ENCODE measurements around the gene GTF2A1L.

GRCh38 chr2:48589170-48589767, 28.4 kb upstream of the GTF2A1L start:
- no peak for TF ChIP-seq POLR2AphosphoS5 (IDR thresholded peaks at IDR 0.05; ENCODE audit: low read depth)
- peak; percentile 81 to 97 for TF ChIP-seq CTCF (conservative IDR thresholded peaks at IDR 0.05; ENCODE audit: low read depth in 2 of 2)
- TF ChIP-seq STAT1 (IDR thresholded peaks at IDR 0.05; ENCODE audit: unreplicated experiment), result no peak
- TF ChIP-seq EZH2phosphoT487 (IDR thresholded peaks at IDR 0.05; ENCODE audit: unreplicated experiment), result no peak
- no peak for TF ChIP-seq ETS1 (IDR thresholded peaks at IDR 0.05)
- no peak for TF ChIP-seq EZH2 (IDR thresholded peaks at IDR 0.05; ENCODE audit: low read depth, unreplicated experiment)
- no peak for TF ChIP-seq ZNF331 (CRISPR knock-in tag; IDR thresholded peaks at IDR 0.05; ENCODE audit: low read depth)
- TF ChIP-seq, protein P1, sequence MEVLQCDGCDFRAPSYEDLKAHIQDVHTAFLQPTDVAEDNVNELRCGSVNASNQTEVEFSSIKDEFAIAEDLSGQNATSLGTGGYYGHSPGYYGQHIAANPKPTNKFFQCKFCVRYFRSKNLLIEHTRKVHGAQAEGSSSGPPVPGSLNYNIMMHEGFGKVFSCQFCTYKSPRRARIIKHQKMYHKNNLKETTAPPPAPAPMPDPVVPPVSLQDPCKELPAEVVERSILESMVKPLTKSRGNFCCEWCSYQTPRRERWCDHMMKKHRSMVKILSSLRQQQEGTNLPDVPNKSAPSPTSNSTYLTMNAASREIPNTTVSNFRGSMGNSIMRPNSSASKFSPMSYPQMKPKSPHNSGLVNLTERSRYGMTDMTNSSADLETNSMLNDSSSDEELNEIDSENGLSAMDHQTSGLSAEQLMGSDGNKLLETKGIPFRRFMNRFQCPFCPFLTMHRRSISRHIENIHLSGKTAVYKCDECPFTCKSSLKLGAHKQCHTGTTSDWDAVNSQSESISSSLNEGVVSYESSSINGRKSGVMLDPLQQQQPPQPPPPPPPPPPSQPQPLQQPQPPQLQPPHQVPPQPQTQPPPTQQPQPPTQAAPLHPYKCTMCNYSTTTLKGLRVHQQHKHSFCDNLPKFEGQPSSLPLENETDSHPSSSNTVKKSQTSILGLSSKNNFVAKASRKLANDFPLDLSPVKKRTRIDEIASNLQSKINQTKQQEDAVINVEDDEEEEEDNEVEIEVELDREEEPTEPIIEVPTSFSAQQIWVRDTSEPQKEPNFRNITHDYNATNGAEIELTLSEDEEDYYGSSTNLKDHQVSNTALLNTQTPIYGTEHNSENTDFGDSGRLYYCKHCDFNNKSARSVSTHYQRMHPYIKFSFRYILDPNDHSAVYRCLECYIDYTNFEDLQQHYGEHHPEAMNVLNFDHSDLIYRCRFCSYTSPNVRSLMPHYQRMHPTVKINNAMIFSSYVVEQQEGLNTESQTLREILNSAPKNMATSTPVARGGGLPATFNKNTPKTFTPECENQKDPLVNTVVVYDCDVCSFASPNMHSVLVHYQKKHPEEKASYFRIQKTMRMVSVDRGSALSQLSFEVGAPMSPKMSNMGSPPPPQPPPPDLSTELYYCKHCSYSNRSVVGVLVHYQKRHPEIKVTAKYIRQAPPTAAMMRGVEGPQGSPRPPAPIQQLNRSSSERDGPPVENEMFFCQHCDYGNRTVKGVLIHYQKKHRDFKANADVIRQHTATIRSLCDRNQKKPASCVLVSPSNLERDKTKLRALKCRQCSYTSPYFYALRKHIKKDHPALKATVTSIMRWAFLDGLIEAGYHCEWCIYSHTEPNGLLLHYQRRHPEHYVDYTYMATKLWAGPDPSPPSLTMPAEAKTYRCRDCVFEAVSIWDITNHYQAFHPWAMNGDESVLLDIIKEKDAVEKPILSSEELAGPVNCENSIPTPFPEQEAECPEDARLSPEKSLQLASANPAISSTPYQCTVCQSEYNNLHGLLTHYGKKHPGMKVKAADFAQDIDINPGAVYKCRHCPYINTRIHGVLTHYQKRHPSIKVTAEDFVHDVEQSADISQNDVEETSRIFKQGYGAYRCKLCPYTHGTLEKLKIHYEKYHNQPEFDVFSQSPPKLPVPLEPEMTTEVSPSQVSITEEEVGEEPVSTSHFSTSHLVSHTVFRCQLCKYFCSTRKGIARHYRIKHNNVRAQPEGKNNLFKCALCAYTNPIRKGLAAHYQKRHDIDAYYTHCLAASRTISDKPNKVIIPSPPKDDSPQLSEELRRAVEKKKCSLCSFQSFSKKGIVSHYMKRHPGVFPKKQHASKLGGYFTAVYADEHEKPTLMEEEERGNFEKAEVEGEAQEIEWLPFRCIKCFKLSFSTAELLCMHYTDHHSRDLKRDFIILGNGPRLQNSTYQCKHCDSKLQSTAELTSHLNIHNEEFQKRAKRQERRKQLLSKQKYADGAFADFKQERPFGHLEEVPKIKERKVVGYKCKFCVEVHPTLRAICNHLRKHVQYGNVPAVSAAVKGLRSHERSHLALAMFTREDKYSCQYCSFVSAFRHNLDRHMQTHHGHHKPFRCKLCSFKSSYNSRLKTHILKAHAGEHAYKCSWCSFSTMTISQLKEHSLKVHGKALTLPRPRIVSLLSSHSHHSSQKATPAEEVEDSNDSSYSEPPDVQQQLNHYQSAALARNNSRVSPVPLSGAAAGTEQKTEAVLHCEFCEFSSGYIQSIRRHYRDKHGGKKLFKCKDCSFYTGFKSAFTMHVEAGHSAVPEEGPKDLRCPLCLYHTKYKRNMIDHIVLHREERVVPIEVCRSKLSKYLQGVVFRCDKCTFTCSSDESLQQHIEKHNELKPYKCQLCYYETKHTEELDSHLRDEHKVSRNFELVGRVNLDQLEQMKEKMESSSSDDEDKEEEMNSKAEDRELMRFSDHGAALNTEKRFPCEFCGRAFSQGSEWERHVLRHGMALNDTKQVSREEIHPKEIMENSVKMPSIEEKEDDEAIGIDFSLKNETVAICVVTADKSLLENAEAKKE (CRISPR knock-in tag; IDR thresholded peaks at IDR 0.05), result no peak
- no peak for TF ChIP-seq CREB1 (CRISPR knock-in tag; IDR thresholded peaks at IDR 0.05; ENCODE audit: low read depth)
